ENCODE data around the gene FARP1. TPM values are rescaled to one million over a fixed set of nuclear protein-coding genes. Genes with fewer than 3 reads are reported as not detected.

The FARP1 gene
- total RNA-seq, 2 experiments from 2014 or later = 0.21 to 0.48 TPM

DNA sequence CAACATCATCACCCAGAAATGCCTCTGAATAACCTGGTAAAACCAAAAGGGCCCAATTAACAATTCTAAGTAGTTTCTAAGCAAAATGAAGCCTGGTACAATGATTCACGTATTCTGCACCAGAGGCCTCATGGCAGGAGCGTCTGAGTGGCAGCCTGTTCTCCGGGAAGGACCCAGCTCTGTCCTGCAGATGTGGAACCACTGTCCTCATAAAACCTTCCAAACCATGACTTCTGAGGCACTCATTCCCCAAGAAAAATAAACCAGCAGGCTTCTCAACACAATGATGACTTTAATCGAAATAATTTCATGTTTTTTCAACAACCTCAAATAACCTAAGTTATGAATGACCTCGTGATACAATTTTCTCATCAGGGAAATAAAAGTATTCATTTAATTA, 344.1 kb downstream of the FARP1 start:
- no peaks in the 10 kb centered on the region for H3K27me3 Mint-ChIP-seq
- no peak overlapping the region for H3K4me3 Mint-ChIP-seq
- no peak overlapping the region for H3K27ac Mint-ChIP-seq
- H3K36me3 Mint-ChIP-seq = peaks cover 10% of the 10 kb centered on the region
- H3K4me1 Mint-ChIP-seq = peaks cover 79% of the 10 kb centered on the region
- H3K9me3 Mint-ChIP-seq = no peaks in the 10 kb centered on the region
- DNase-seq = no peak

DNA sequence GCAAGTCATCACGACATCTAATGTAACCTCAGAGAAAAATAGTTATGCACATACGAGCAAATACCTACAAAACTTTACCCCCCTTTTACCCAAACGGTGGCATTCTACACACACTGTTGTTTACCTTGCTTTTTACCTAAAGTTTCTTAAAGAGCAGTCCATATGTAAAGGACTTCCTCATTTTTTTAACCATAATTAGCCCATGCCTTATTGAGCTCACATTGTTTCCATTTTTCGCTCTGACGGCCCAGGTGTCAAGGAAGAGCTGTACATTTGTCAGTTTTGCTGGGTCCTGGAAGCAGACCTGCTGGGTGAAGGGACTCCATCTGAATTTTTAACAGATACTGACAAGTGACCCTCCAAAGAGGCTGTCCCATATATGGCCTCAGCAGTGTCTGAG, 344.6 kb downstream of the FARP1 start:
- Mint-ChIP-seq H3K27me3 (no peaks in the 10 kb centered on the region), H3K4me1 (peaks cover 81% of the 10 kb centered on the region), H3K27ac (no peak overlapping the region), H3K4me3 (no peak overlapping the region), H3K9me3 (no peaks in the 10 kb centered on the region), H3K36me3 (peaks cover 10% of the 10 kb centered on the region)
- DNase-seq = no peak

DNA sequence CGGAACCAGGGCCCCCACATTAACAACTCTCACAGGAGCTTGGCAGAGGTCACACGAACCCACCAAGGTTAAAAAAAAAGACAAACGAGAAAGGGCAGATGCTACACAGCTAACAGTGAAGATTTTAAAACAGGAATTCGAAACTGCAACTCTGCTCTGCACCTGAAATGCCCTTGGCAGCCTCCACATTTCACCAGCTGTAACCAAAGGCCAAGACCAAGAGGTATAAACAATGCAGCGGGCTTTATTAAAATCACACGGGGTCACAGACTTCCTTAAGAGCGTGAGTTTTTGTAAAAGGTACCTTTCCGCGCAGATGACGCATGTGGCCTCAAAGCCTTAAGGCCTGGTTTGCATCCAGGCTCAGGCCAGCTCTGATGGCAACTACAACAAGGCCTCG, 345.8 kb downstream of the FARP1 start:
- H3K9me3 Mint-ChIP-seq = no peaks in the 10 kb centered on the region
- H3K4me1 Mint-ChIP-seq = peaks cover 76% of the 10 kb centered on the region
- H3K27me3 Mint-ChIP-seq = no peaks in the 10 kb centered on the region
- no peak overlapping the region for H3K4me3 Mint-ChIP-seq
- H3K36me3 Mint-ChIP-seq = peaks cover 12% of the 10 kb centered on the region
- H3K27ac Mint-ChIP-seq = peak overlapping the region; percentile 22
- DNase-seq = no peak

DNA sequence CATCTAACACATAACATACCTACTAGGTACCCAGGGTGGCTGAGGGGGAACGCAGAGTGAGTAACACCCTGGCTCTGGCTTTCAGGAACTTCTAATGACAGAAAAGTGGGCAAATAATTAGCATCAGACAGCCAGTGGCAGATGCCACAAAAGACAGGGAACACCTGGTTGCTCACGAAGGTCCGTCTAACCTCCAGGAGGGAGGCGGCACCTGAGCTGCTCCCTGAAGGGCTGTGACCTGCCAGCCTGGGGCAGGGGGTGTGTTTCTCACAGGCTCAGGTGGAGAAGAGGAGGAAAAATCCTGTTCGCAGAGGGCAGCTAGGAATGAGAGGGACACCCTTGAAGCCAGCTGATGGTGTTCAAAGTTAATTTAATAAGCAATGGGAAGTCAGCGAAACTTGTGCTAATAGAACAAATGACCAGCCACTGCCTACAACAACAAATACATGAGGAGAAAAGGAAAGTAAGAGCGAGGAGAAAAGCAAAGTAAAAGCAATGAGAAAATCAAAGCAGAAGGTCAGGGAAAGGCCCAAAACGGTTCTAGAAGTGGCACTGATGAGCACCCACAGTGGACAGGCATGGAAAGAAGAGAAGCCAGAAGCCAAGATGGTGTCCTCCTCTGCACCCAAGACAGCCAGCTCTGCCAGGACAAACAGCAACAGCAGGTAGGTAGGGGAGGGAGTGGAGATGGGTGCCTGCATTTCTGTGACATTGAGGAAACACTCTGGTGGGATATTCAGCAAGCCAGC, 346.7 kb downstream of the FARP1 start:
- Mint-ChIP-seq H3K36me3 (peaks cover 12% of the 10 kb centered on the region), H3K4me3 (no peak overlapping the region), H3K27me3 (no peaks in the 10 kb centered on the region), H3K9me3 (no peaks in the 10 kb centered on the region), H3K27ac (peak overlapping the region; percentile 1), H3K4me1 (peaks cover 70% of the 10 kb centered on the region)
- no peak for DNase-seq

DNA sequence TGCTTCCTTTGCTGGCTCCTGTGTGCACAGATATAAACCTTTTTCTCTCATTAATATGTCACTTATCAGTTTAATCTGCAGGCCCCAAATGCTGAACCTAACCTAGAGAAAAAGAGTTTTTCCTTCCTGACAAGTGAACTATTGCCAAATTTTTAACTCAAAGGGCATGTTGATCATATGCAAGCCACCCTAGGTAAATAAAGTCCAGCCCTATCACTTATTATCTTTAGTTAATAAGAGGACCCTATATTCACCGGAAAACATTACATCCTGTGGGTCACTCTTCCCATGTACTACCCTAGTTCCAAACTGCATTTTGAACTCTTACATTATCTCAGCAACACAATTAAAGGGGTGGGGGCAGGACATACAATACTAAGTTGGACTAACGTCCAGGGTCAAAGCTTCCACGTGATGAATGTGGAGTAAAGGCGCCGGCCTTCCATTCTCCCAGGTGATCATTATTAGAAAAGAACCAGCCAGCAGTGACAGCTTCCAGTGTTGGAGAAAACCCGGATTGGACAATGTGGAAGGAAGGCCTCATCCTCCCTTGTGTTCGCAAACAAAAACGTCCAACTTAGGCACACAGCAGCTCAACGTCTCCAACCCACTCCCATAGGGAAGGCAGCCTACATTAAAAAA, 347.4 kb downstream of the FARP1 start:
- Mint-ChIP-seq H3K36me3 (peaks cover 10% of the 10 kb centered on the region), H3K4me3 (no peak overlapping the region), H3K9me3 (no peaks in the 10 kb centered on the region), H3K27me3 (no peaks in the 10 kb centered on the region), H3K4me1 (peaks cover 66% of the 10 kb centered on the region), H3K27ac (no peak overlapping the region)
- DNase-seq = no peak

DNA sequence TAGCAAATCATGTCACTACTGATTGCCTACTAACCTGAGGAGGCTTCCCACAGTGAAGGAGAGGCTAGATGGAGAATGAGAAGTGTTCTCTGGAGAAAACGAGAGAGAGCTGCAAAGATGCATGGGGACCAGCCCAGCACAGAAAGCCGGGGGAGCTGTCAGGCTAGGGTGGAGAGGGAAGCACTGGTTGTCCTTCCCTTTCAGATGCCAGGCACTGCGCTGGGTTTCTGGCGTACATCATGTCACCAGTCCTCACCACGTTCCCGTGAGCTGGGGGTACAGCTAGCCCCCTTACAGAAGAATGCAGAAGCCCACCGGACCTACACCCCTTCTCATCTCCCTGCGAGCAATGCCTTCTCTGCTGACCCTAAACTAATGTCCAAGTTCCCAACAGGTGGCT, 348.0 kb downstream of the FARP1 start:
- peaks cover 63% of the 10 kb centered on the region for H3K4me1 Mint-ChIP-seq
- peaks cover 7% of the 10 kb centered on the region for H3K36me3 Mint-ChIP-seq
- no peak overlapping the region for H3K4me3 Mint-ChIP-seq
- DNase-seq = no peak
- H3K9me3 Mint-ChIP-seq = no peaks in the 10 kb centered on the region
- H3K27me3 Mint-ChIP-seq = no peaks in the 10 kb centered on the region
- no peak overlapping the region for H3K27ac Mint-ChIP-seq

DNA sequence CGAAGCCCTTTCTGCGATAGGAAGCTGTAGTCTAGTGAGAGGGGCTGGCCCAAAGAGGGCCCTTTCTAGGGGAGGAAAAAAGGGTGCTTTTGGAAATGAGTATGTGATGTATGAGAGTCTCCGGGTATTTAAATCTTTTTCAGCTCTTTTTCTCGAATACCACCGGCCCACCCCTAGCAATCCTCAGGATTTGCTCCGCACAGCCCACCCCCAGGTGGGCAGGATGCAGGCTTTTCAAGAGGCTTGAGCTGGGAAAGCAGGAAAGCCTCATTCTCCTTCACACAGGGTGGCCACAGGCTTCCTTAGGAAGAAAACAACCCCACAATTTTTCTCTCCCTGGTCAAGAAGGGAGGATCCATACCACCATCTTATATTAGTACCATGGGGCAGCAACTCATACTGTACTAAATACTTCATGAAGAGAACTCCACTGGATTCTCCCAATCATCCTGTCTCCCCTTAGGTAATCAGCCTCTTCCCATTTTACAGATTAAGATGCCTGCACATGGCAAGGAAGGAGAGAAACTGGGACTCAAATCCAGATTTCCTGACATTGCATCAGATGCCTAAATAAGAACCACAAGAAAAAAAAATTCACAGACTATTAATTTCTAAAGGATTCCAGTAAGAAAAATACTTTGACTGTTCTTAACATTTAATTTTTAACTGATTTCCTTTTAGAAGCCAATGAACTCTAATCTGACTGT, 349.6 kb downstream of the FARP1 start:
- H3K9me3 Mint-ChIP-seq = no peaks in the 10 kb centered on the region
- H3K27ac Mint-ChIP-seq = no peak overlapping the region
- peaks cover 65% of the 10 kb centered on the region for H3K4me1 Mint-ChIP-seq
- no peak overlapping the region for H3K4me3 Mint-ChIP-seq
- no peaks in the 10 kb centered on the region for H3K27me3 Mint-ChIP-seq
- H3K36me3 Mint-ChIP-seq = peaks cover 7% of the 10 kb centered on the region
- no peak for DNase-seq

DNA sequence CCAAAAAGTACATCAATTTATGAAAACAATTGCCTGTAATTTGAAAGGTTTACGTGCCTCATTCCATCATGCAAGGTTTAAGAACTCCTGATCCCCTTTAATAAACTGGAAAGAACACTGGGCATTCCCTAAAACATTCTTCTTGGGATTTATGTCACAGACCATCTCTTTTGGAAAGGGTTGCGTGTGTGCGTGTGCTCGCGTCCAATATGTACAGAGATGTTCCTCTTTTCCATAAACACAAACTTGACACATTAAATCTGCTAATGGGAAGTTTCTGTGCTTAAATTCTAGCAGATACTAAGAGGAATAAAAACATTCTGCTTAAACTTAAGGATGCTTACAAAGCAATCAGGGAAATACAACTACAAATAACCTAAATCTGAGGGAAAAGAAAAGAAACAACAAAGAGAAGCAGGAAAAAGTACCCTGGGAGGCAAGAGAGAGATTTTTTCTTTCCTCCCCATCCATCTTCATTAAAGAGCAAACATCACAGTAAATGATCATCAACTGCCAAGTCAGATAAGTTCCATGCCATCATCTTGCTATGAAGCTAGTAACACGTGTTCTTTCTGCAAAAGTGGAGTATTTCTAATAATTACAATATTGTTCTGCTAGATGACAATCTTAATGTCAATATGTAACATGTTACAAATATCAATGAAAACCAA, 350.3 kb downstream of the FARP1 start:
- Mint-ChIP-seq H3K27me3 (no peaks in the 10 kb centered on the region), H3K4me3 (no peak overlapping the region), H3K9me3 (no peaks in the 10 kb centered on the region), H3K27ac (no peak overlapping the region), H3K4me1 (peaks cover 61% of the 10 kb centered on the region), H3K36me3 (peaks cover 4% of the 10 kb centered on the region)
- no peak for DNase-seq

DNA sequence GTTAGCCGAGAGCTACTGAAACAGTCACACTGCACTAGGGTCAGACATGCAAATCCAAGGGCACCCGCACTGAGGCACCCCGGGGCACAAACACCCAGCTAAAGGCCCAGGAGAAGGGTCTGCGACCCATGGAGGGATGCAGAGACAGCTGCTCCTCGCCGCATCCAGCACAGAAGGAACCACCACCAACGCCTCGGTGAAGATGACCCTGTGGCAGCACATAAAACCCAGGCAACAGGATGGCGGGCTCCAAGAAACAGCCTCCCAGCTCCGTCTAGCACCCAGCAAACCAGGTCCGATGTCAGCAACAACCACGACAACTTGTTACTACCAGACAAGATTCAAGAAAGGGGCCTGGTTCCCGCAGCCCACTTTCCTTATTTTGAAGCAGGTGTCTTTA, 351.9 kb downstream of the FARP1 start:
- no peak for DNase-seq
- no peaks in the 10 kb centered on the region for H3K27me3 Mint-ChIP-seq
- peaks cover 55% of the 10 kb centered on the region for H3K4me1 Mint-ChIP-seq
- peaks cover 9% of the 10 kb centered on the region for H3K36me3 Mint-ChIP-seq
- no peak overlapping the region for H3K4me3 Mint-ChIP-seq
- no peaks in the 10 kb centered on the region for H3K9me3 Mint-ChIP-seq
- peak overlapping the region; percentile 7 for H3K27ac Mint-ChIP-seq

DNA sequence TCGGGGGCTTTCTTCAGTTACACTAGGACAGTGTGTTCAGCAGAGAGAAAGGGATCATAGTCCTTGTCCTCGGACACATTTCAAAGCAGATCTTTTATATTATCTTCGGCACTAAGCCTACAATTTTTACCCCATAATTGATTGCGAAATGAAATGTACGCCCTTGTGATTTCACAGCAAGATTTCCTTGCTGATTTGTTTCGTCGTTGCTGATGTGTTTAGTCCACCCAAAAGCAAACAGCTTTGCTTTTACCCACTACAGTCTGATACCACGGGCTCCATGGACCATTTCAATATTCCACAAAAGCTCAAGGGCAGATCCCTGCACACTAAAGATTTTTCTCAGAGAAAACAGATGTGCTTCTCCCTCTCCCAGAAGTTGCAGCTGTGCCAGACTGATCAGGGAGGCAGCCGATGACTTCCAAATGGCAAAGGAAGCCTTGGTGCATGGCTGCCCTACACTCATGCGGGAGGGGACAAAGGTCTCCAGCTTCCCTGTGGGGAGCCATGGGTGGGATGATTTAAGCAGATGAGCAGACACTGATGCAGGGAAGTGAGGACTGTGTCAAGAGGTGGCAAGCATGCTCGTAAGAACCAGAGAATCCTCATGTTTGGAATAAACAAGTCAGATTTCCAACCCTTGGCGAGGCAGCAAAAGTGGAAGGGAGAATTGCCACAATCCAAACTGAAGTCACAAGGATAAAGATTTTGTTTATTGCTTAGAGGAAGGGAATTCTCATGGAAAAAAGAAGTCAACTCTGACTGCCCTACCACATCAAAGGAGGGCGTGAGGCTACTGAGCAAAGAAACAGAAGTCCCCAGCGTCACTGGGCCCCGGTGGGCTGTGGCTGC, 353.0 kb downstream of the FARP1 start:
- peaks cover 55% of the 10 kb centered on the region for H3K4me1 Mint-ChIP-seq
- DNase-seq = no peak
- no peaks in the 10 kb centered on the region for H3K9me3 Mint-ChIP-seq
- H3K4me3 Mint-ChIP-seq = no peak overlapping the region
- H3K27me3 Mint-ChIP-seq = no peaks in the 10 kb centered on the region
- H3K27ac Mint-ChIP-seq = no peak overlapping the region
- H3K36me3 Mint-ChIP-seq = peaks cover 10% of the 10 kb centered on the region

DNA sequence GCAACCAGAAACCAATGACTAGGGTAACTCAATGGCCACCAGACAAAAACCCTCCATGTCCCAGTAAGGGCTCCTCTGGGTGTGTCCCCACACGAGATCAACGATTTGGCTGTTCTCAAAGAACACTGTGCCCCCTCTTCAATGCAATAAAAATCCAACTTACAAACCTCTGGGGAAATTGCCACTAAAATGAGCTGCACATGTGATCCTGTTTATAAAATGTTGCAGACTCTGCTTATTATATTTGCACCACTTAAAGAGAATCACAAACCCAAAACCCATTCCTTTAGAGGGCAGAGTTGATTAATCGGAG, 353.5 kb downstream of the FARP1 start:
- Mint-ChIP-seq H3K4me3 (no peak overlapping the region), H3K27ac (no peak overlapping the region), H3K4me1 (peaks cover 51% of the 10 kb centered on the region), H3K9me3 (no peaks in the 10 kb centered on the region), H3K27me3 (no peaks in the 10 kb centered on the region), H3K36me3 (peaks cover 10% of the 10 kb centered on the region)
- DNase-seq = no peak

DNA sequence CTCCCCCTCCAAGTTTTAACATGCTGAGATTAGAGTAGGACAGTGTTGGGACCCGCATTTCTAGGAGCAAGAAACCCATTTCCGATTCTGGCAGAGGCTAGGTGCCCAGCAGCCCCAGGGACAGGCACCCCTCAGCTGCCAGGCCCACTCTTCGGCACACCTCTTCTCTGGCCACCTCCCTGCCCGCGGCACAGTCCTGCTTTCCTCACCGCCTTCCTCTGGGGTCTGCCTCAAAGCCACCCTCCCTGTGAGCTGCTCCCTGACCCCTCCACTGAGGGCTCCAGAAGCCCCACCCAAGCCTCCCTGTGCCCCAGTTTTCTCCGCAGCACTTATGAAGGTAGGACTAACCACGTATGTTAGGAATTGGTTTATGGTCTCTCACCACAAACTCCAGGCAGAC, 354.1 kb downstream of the FARP1 start:
- no peak overlapping the region for H3K4me3 Mint-ChIP-seq
- H3K4me1 Mint-ChIP-seq = peaks cover 52% of the 10 kb centered on the region
- H3K27ac Mint-ChIP-seq = no peak overlapping the region
- H3K9me3 Mint-ChIP-seq = no peaks in the 10 kb centered on the region
- H3K27me3 Mint-ChIP-seq = no peaks in the 10 kb centered on the region
- DNase-seq = no peak
- peaks cover 11% of the 10 kb centered on the region for H3K36me3 Mint-ChIP-seq

DNA sequence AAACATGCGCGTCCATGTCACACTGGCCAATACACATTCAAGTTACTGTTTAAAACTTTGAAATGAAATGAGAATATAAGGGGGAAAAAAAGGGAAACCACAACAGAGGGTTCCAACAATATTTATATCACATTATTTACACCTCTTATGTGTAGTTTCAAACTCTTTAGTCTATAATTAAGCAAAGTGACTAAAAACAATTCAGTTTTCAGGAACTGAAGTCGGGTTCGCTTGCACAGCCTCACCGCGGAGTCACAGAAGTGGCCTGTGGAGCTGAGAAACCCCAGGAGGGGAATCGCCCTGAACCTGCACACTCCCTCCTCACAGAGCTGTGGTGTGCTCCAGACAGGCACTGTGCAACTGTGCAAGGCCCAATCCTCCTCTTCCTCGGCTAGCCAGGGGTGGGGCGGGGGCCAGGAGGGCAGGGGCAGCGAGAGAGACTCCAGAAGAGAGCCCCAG, 358.1 kb downstream of the FARP1 start:
- H3K27me3 Mint-ChIP-seq = no peaks in the 10 kb centered on the region
- H3K4me1 Mint-ChIP-seq = peaks cover 68% of the 10 kb centered on the region
- no peak overlapping the region for H3K4me3 Mint-ChIP-seq
- no peak overlapping the region for H3K27ac Mint-ChIP-seq
- no peaks in the 10 kb centered on the region for H3K9me3 Mint-ChIP-seq
- DNase-seq = no peak
- H3K36me3 Mint-ChIP-seq = peaks cover 37% of the 10 kb centered on the region

DNA sequence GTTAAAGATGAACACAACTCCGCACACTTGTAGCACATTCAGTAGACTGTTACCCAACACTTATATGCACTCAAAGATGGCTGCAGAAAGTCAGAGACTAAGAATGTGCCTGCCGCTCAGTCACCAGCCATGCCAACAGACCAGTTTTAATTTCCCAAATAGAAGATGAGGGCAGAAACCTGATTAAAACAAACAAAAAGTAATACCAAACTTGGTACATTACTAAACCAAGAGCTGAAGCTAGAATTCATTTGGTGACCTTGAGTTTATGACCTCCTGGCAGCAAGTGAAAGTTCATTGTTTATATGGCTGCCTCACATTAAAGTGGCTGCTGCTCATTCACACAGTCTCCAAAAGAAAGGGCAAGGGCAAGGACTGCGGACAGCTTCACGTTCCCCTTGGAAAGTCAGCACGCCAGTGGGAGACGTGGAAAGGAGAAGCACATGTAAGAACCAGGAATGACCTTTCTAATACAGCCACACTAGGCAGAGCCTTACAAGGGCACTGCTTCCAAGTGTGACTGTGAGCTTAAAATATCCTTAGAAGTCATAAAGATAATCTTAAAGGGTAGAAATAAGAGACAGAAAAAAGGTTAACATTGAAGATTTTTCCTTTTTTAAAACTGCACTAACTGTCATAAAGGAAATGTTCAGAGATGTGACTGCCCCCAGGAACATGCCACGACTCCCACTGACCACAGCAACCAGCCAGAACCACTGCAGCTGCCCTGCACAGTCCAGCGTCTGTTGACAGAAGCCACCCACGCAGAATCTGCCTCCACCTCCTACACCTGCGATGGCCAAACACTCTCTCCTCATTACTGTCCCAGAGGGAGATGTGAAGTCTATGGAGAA, 360.5 kb downstream of the FARP1 start:
- peaks cover 72% of the 10 kb centered on the region for H3K4me1 Mint-ChIP-seq
- H3K27ac Mint-ChIP-seq = no peak overlapping the region

More for the DNA sequence above, 360.5 kb downstream of the FARP1 start:
- H3K9me3 Mint-ChIP-seq = no peaks in the 10 kb centered on the region
- peaks cover 45% of the 10 kb centered on the region for H3K36me3 Mint-ChIP-seq
- no peaks in the 10 kb centered on the region for H3K27me3 Mint-ChIP-seq
- no peak for DNase-seq
- H3K4me3 Mint-ChIP-seq = no peak overlapping the region

Data from activated naive CD8-positive, alpha-beta T cell treated with anti-CD3 and anti-CD28 coated beads for 36 hours (primary cell).